ENCODE measurements around the gene LPAR5. TPM values are rescaled to one million over a fixed set of nuclear protein-coding genes. Genes with fewer than 3 reads are reported as not detected.

LPAR5 gene
- polyA plus RNA-seq, 1 of the 3 experiments (the other 2 are of a cell fraction): 0.03 TPM

GRCh38 chr12:6662906-6663742, 27.4 kb upstream of the LPAR5 start, which contains the start of gene ING4 (continued):
- TF ChIP-seq TEAD4 (IDR thresholded peaks at IDR 0.05; ENCODE audit: borderline replicate concordance, insufficient read depth) (no peak; the same call in 1 of the 2 replicates), FOXM1 (IDR thresholded peaks at IDR 0.05; ENCODE audit: low read depth) (no peak), EZH2phosphoT487 (IDR thresholded peaks at IDR 0.05; ENCODE audit: borderline replicate concordance, low read depth) (no peak), ELF1 (IDR thresholded peaks at IDR 0.05) (peak; percentile 100), RCOR1 (IDR thresholded peaks at IDR 0.05; ENCODE audit: low read length) (peak; percentile 67; the same call in 1 of the 2 replicates), NFIC (IDR thresholded peaks at IDR 0.05; ENCODE audit: borderline replicate concordance) (no peak), RFX5 (IDR thresholded peaks at IDR 0.05; ENCODE audit: low read length) (peak; percentile 69), NRF1 (IDR thresholded peaks at IDR 0.05; ENCODE audit: low read depth, low read length) (no peak), CHD2 (IDR thresholded peaks at IDR 0.05; ENCODE audit: low read length, partially characterized antibody) (peak; percentile 92), SMC3 (IDR thresholded peaks at IDR 0.05; ENCODE audit: low read depth, low read length) (no peak), GATA2 (CRISPR knock-in tag; IDR thresholded peaks at IDR 0.05) (no peak), MXI1 (IDR thresholded peaks at IDR 0.05; ENCODE audit: low read depth, low read length) (peak; percentile 85; the same call in 1 of the 2 replicates), EP300 (IDR thresholded peaks at IDR 0.05; ENCODE audit: borderline replicate concordance in 1 of 2, low read depth in 1 of 2, low read length in 1 of 2) (no peak; a peak in 1 of 4 replicates), SIN3A (IDR thresholded peaks at IDR 0.05; ENCODE audit: borderline replicate concordance, low read depth, low read length) (peak; percentile 67; the same call in 1 of the 2 replicates), RAD21 (IDR thresholded peaks at IDR 0.05; ENCODE audit: low read length) (no peak), PBX3 (IDR thresholded peaks at IDR 0.05) (peak; percentile 29; the same call in 1 of the 2 replicates), JUND (IDR thresholded peaks at IDR 0.05) (0 out of 2 replicates have a peak, but pooled peaks have one; percentile 25), MEF2A (IDR thresholded peaks at IDR 0.05; ENCODE audit: borderline replicate concordance, low read depth) (no peak), CTCF (IDR thresholded peaks at IDR 0.05) (no peak), FOSL2 (IDR thresholded peaks at IDR 0.05; ENCODE audit: borderline replicate concordance, low read depth) (no peak), POLR2AphosphoS5 (IDR thresholded peaks at IDR 0.05; ENCODE audit: low read depth, low read length) (peak; percentile 86), FOXJ3 (CRISPR knock-in tag; IDR thresholded peaks at IDR 0.05) (no peak), TCF12 (IDR thresholded peaks at IDR 0.05) (0 out of 2 replicates have a peak, but pooled peaks have one; percentile 37)
